ENCODE measurements around the gene GPSM1. TPM values are rescaled to one million over a fixed set of nuclear protein-coding genes. Genes with fewer than 3 reads are reported as not detected.
A peak's percentile ranks its signal among the peaks of the same experiment; 100 is the strongest.

GPSM1 gene
- total RNA-seq, 1 donor from 2014 or later: 59.4 TPM

DNA sequence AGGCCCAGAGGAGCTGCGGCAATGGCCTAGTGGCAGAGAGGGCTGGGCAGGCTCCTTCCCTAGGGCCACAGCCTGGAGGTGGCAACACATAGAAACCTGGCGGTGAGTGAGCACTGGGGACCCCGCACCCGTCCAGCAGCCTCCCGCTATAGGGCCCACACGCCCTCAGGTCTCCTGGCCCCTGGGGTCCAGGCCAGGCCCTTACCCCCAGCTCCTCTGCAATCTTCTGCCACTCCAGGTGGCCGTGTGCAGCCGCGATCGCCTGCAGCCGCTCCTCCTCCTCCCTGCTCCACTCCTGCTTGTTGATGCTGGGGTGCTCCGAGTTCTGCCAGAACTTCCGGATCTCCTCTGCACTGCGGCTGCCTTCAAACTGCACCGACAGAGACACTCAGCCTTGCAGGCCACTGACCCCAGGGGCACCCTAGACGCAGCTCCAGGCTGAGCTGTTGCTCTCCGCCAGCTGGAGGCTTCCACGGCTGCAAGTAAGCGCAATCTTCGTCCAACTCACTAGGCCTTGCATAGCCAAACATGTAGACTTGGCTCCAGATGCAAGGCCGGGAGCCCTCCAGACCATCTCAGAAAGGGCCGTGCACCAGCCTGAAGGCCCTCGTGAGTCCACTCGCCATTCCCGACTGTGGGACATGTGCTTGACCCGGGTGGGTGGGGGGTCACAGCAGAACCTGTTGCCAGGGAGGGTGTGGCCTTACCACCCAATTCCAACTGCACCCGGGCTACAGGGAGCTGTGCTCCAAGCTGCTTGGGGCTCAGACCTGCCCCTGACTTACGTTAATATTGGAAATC lies 64.6 kb downstream of the GPSM1 start:
- Histone ChIP-seq H2AFZ (ENCODE audit: low read depth, low read length) (no peak overlapping the region), H3K4me2 (ENCODE audit: low read length) (no peak overlapping the region), H3K27me3 (ENCODE audit: insufficient read depth, low read length) (no peaks in the 10 kb centered on the region), H3K9me3 (ENCODE audit: insufficient read depth, low read depth, low read length) (no peaks in the 10 kb centered on the region), H3K79me2 (ENCODE audit: insufficient read depth, low read length) (peaks cover 12% of the 10 kb centered on the region), H3K27ac (ENCODE audit: low read depth, low read length) (no peak overlapping the region), H4K20me1 (ENCODE audit: insufficient read depth, low read length) (peaks cover 41% of the 10 kb centered on the region), H3K4me3 (ENCODE audit: insufficient read depth, low read depth, low read length) (no peak overlapping the region), H3K36me3 (ENCODE audit: insufficient read depth, low read length) (peaks cover 34% of the 10 kb centered on the region), H3K4me1 (ENCODE audit: insufficient read depth, low read length) (no peaks in the 10 kb centered on the region), H3K9ac (ENCODE audit: low read length) (no peak overlapping the region)
- Mint-ChIP-seq H3K36me3 (ENCODE audit: low read depth, unreplicated experiment) (peaks cover 25% of the 10 kb centered on the region), H3K27me3 (ENCODE audit: low read depth, unreplicated experiment) (no peaks in the 10 kb centered on the region), H3K4me1 (ENCODE audit: low read depth, unreplicated experiment) (no peaks in the 10 kb centered on the region), H3K27ac (ENCODE audit: unreplicated experiment) (peak overlapping the region; percentile 63), H3K9me3 (ENCODE audit: unreplicated experiment) (no peaks in the 10 kb centered on the region), H3K4me3 (ENCODE audit: unreplicated experiment) (no peak overlapping the region)
- DNase-seq (ENCODE audit: low read depth) (no peak), FAIRE-seq (no peak)
- TF ChIP-seq CTCF (IDR thresholded peaks at IDR 0.05; ENCODE audit: insufficient read depth, low read depth, low read length): no peak
- no peak for TF ChIP-seq EZH2 (IDR thresholded peaks at IDR 0.05; ENCODE audit: insufficient read depth, low read length)

DNA sequence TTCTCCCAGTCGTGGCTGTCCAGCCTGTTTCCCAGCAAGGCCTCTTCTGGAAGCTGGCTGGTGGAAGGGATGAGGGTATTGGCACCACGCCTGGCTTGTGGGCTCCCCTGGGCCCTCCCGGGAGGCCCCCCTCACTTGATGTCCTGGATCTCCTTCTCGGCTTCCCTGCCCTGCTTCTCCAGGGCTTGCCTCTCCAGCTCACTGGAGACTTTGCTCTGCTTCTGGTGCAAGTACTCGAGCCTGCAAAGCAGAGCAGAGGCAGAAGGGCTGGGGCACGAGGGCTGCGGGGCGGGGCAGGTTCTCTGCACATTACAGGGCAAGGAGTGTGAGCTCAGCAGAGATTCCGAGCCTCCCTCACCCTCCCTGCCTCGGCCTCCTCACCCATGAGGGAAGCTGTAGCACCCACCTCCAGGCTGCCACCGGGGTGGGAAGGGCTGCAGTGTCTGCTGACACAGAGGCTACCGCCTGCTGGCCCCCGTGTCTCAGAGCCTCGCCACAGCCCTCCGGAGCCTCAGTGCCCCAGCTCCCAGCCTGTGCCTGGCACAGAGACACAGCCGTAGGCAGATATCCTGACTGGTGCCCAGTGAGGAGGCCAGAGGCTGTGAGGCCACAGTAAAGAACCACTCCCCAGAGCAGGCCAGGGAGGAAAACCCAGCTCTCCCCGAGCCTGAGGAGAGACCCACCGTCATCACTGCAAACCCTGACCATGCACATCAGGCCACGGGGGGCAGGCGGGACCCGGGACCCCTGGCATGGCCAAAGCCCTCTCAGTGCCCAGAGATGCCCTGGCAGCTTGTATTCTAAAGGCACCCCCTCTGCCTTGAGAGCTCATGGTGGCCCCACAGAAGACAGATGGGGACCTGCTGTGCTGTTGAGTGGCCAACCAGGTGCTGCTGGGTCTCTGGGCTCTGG lies 65.5 kb downstream of the GPSM1 start:
- Mint-ChIP-seq H3K4me1 (ENCODE audit: low read depth, unreplicated experiment) (no peaks in the 10 kb centered on the region), H3K27ac (ENCODE audit: unreplicated experiment) (no peak overlapping the region)

More for the DNA sequence above, 65.5 kb downstream of the GPSM1 start:
- Histone ChIP-seq H3K36me3 (ENCODE audit: insufficient read depth, low read length) (peaks cover 32% of the 10 kb centered on the region), H3K4me3 (ENCODE audit: insufficient read depth, low read depth, low read length) (no peak overlapping the region), H3K9ac (ENCODE audit: low read length) (no peak overlapping the region), H3K27ac (ENCODE audit: low read depth, low read length) (no peak overlapping the region), H3K4me1 (ENCODE audit: insufficient read depth, low read length) (no peaks in the 10 kb centered on the region), H3K79me2 (ENCODE audit: insufficient read depth, low read length) (peaks cover 18% of the 10 kb centered on the region), H4K20me1 (ENCODE audit: insufficient read depth, low read length) (peaks cover 44% of the 10 kb centered on the region), H3K4me2 (ENCODE audit: low read length) (no peak overlapping the region), H3K9me3 (ENCODE audit: insufficient read depth, low read depth, low read length) (no peaks in the 10 kb centered on the region), H3K27me3 (ENCODE audit: insufficient read depth, low read length) (no peaks in the 10 kb centered on the region), H2AFZ (ENCODE audit: low read depth, low read length) (no peak overlapping the region)
- DNase-seq (ENCODE audit: low read depth) (no peak), FAIRE-seq (no peak)
- Mint-ChIP-seq H3K9me3 (ENCODE audit: unreplicated experiment) (no peaks in the 10 kb centered on the region), H3K4me3 (ENCODE audit: unreplicated experiment) (no peak overlapping the region), H3K36me3 (ENCODE audit: low read depth, unreplicated experiment) (peaks cover 27% of the 10 kb centered on the region), H3K27me3 (ENCODE audit: low read depth, unreplicated experiment) (no peaks in the 10 kb centered on the region)
- TF ChIP-seq CTCF (IDR thresholded peaks at IDR 0.05; ENCODE audit: insufficient read depth, low read depth, low read length): no peak
- no peak for TF ChIP-seq EZH2 (IDR thresholded peaks at IDR 0.05; ENCODE audit: insufficient read depth, low read length)
